HG02798 (cell line): ENCODE data around the gene SERINC5.
"Not testable (repeated sequence)": the region's sequence is repeated elsewhere in the genome, so short reads cannot be mapped to it uniquely, and the experiment has no call there.

Source experiments
- ATAC-seq: cut with Tn5 transposase; IDR thresholded peaks from one replicate; pipeline ENCODE4 v1.9.1; 2021; ENCODE audit warnings: mild to moderate bottlenecking; ENCODE audit not compliant: unreplicated experiment, poor library complexity

Gene SERINC5

DNA sequence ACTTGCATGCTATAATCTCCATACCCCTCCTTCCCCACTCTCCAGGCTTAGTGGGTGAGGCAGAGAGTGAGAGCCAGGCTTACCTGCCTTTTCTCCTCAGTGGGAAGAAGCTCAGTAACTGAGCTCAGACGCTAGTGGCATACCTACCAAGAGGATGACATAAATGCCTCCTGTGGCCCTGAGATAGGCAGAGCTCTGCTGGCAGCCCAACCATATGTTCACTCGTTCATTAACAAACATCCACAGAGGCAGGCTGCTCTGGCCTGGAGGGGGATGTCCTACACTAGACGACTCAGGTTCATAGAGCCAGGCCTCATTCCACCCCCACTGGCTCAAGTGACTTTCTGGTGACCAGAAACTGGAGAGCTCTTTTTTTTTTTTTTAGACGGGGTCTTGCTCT, 139.4 kb downstream of the SERINC5 start:
- ATAC-seq: no peak

DNA sequence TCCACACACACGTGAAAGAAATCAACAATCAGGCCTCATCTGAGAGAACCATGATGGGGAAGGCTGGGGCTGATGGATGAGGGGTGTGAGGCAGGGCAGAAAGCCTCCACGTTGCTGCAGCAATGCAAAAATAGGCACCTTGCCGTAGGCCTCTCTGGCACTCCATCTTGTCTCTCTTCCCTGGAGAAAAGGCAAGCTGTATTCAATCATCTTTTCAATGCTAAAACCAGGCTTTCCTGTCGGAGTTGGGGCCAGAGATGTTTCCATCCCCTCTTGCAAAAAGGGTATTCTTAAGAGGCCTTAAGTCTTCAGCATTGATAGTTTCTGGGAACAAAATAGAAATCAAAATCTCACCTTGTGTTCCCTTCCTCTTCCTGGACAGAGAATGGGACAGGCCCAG, 139.8 kb downstream of the SERINC5 start:
- no peak for ATAC-seq

GRCh38 chr5:80114860-80115259, 141.0 kb downstream of the SERINC5 start:
- ATAC-seq: no peak

DNA sequence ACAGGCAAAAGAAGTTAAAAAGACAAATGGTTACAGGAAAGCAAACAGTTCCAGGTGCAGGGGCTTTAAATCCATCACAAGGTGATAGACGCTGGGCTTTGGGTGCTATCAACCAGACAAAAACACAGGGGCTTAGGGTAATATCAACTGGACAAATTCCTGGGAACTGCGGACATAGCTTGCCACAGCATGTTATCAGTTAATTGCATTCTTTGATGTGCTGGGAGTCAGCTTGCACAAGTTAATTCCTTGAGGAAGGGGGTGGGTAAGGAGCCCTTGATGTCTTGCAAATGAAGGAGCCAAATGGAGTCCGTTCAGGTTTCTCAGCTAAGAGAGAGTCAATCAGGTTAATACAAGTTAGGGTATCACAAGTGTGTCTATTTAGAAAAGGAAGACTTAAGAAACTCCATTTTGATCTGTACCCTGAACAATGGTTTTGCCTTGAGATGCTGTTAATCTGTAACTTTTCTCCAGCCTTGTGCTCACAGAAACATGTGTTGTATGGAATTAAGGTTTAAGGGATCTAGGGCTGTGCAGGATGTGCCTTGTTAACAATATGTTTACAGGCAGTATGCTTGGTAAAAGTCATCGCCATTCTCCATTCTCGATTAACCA, 144.4 kb downstream of the SERINC5 start:
- not testable (repeated sequence) for ATAC-seq

DNA sequence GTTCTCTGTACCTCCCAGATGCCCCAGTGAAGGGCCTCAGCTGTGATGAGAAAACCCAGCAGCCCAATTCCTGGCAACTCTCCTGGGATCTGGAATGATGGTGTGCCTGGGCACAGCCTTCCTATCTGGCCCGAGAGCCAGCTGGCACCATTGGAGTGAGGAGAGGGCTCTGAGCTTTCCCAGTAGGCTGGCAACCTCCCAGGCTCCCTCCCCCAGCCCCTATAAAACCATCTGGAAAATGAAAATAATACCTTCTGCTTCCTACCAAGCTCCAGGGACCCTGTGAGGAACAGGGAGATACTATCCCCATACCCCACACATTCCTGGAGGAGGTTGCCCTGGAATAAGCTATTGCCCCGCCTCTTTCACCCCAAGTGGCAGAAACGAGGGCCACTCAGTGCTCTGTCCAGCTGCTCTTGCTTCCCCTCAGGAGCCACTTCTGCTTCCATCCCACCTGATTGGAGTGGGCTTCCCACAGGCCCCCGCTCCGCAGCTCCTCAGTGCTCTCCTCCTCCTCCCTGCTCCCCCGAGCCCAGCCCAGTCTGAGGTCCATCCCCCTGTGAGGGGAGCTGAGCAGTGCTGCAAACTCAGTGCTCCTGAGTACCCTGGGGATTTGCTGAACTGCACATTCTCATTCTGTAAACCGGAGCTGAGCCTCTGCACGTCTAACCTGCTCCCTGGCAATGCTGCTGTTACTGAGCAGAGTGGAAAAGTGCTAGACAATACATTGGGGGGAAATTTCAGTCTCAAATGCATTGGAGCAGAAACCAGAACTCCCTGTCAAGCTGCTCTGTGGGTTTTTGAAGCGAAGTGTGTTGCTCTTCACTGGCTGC, 146.0 kb downstream of the SERINC5 start:
- no peak for ATAC-seq

GRCh38 chr5:80106916-80107315, 148.9 kb downstream of the SERINC5 start:
- ATAC-seq: no peak

- no peak for ATAC-seq
Observed at GRCh38 chr5:80105698-80106439, 150.0 kb downstream of the SERINC5 start.

DNA sequence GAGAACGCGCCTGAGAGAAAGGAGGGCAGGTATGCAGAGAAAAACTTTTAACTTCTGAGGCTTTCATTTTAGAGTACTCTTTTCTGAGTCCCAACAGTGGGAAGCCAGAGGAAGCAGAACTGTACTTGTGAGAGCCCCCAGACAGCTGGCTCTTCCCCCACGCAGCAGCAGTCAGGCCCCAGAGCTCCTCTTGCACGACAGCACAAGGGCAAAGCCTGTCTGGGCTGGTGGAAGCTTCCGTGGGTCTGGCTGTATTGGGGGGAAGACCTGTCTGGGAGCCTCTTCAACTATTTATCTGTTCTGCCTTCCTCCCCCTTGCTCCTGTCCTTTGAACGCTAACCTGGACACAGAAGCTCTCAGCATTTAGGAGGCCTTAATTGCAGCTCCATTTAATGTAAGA, 152.5 kb downstream of the SERINC5 start:
- no peak for ATAC-seq

DNA sequence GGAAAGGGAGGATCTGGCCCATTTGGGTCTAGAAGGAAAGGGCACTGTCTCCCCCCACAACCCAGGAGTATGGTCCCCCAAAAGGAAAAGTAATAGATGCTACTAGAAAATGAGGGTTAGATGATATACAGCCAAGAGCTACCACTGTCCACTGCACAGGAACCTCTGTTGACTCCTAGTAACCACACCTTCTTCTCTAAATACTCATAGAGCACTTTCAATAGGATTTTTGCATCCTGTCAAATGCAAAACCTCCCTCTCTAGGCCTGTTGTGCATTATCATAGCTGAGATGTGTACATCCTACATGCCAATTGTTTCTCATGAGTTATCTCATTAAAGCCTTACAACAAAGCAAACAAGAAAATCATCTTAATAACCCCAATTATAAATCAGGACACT, 153.9 kb downstream of the SERINC5 start:
- ATAC-seq: peak; percentile 62

GRCh38 chr5:80097451-80097850, 158.4 kb downstream of the SERINC5 start:
- ATAC-seq: no peak

DNA sequence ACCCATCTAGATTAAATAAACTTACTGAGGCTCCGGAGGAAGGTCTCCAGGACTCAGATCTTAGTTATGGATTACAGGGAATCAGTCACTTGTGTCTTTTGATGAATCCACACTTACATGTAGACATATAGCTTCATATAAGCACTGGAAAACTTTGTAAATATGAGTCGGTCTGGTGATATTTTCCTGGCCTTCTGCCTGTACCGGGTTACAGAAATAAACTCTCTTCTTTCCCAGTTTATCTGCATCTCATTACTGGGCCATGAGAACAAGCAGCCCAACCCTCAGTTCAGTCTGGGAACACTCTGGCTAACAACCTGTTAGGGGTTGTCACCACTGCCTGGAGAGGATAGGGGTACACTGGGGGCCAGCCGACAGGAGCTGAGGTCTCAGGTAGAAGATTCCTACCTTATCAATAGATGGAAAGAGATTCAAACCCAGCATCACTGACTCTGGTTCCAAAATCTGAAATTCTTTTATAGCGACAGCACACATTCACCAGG, 161.6 kb downstream of the SERINC5 start:
- ATAC-seq: no peak

DNA sequence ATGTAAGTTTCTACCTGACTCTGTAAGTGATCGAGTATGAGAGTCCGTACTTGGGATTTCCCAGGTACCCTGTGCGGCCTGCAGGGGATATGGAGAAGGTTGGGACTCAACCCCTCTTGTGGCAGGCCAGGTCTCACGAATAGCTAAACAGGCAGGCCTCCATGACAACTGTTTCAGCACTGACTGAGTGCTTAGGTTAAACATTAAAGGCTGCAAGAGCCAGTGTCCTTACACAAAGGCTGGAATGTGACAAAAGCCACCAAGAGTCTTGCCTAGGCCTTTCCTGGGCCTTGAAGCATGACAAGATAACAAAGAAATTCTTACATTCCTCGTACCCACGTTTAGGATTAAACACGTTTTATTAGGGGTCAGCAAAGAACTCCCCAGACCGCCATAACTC, 162.1 kb downstream of the SERINC5 start:
- no peak for ATAC-seq

DNA sequence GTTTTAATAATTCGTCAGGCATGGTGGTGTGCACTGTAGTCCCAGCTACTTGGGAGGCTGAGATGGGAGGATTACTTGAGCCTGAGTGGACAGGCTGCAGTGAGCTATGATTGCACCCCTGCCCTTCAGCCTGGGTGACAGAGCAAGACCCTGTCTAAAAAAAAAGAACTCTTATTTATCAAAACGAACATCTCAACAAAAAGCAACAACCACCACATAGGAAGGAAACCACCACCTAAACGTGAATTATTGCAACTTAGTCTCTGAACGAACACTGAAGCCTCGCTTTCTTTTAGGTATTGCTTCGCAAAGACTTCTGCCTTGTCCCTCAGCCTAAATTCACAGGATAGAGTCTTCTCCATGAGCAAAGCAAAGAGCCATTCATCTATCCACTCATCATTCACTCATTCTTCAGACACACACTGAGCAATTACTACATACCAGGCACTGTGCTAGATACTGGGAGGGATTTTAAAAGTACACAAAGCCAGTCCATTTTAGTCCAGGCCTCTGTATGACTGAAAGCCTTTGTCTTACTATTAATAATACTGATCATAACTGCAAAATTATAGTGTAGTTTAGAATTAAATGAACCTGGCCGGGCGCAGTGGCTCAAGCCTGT, 163.3 kb downstream of the SERINC5 start:
- ATAC-seq: no peak

DNA sequence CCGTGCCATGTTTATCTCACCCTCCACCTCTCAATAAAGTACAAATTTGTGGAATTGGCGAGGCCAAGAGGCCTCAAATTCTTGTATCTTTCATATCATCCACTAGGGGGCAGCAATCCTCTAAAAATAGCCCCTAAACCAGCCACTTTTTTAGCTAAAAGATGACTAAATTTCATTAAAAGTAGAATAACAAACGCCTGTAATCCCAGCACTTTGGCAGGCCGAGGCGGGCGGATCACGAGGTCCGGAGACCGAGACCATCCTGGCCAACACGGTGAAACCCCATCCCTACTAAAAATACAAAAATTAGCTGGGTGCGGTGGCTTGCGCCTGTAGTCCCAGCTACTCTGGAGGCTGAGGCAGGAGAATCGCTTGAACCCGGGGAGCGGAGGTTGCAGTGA, 164.1 kb downstream of the SERINC5 start:
- ATAC-seq: not testable (repeated sequence)

DNA sequence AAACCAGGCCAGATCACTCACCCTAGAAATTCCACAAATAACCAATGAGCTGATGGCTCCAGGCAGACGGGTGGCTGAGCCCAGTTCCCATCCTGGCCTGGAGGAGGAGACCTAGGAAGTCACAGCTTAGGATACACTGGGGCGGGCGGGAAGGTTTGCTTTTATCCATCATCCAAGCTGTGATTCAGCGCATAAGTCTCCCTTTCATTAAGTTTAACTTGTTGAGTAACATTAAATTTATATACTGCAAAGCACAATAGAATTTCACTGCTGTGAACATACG, 165.0 kb downstream of the SERINC5 start:
- ATAC-seq: no peak

GRCh38 chr5:80083101-80083890, 172.6 kb downstream of the SERINC5 start:
- peak; percentile 56 for ATAC-seq

DNA sequence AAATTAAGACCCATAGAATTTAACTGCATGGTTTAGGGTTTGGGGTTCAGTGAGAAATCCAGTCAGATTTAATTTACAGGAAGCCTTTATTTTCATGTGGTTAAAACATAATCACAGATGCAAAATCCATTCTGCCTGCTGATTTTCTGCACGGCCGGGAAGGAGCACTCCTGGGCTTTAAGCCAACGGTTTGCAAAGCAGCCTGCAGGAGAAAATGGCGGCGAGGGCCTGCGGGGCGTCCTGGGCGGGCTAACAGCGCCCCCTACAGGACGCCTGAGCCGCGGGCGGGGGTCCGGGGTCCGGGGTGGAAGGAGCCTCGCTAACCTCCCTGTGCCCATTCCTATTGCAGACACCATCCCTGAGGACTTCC, 173.1 kb downstream of the SERINC5 start:
- ATAC-seq: no peak

- no peak for ATAC-seq
Observed at GRCh38 chr5:80082281-80082680, 173.6 kb downstream of the SERINC5 start.

GRCh38 chr5:80078921-80079320, 176.9 kb downstream of the SERINC5 start:
- no peak for ATAC-seq

- ATAC-seq: no peak
Observed at GRCh38 chr5:80077051-80077714, 178.7 kb downstream of the SERINC5 start.
